ENCODE data around the gene TMEM201.

GRCh38 chr1:9643351-9644256 is 54.9 kb downstream of the TMEM201 start:
- TF ChIP-seq CTCF (IDR thresholded peaks at IDR 0.05) (no peak), POLR2A (IDR thresholded peaks at IDR 0.05) (no peak), EP300 (IDR thresholded peaks at IDR 0.05) (no peak)

Data from ovary (tissue), 3 donors.